Neural progenitor cell (in vitro differentiated cells): ENCODE results near the gene ARMC9.

Source experiments
- EZH2 ChIP-seq: fragments of 200-600 bp; sonication (generic); IDR thresholded peaks from 2 replicates; pipeline ENCODE4 v1.6.1; 2017; ENCODE audit warnings: antibody characterized with exemption, mild to moderate bottlenecking, moderate library complexity
- EZH2phosphoT487 ChIP-seq: fragments of 200-600 bp; sonication (generic); IDR thresholded peaks from 2 replicates; pipeline ENCODE4 v1.6.1; 2017; ENCODE audit warnings: antibody characterized with exemption
- TF ChIP-seq, protein P1 (sequence below): fragments of 200-600 bp; sonication (generic); IDR thresholded peaks from 2 replicates; pipeline ENCODE4 v1.5.1; 2017; ENCODE audit warnings: antibody characterized with exemption, mild to moderate bottlenecking

- TF ChIP-seq, protein P1, sequence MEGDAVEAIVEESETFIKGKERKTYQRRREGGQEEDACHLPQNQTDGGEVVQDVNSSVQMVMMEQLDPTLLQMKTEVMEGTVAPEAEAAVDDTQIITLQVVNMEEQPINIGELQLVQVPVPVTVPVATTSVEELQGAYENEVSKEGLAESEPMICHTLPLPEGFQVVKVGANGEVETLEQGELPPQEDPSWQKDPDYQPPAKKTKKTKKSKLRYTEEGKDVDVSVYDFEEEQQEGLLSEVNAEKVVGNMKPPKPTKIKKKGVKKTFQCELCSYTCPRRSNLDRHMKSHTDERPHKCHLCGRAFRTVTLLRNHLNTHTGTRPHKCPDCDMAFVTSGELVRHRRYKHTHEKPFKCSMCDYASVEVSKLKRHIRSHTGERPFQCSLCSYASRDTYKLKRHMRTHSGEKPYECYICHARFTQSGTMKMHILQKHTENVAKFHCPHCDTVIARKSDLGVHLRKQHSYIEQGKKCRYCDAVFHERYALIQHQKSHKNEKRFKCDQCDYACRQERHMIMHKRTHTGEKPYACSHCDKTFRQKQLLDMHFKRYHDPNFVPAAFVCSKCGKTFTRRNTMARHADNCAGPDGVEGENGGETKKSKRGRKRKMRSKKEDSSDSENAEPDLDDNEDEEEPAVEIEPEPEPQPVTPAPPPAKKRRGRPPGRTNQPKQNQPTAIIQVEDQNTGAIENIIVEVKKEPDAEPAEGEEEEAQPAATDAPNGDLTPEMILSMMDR = no peak
- TF ChIP-seq EZH2phosphoT487 (no peak), EZH2 (no peak)
These were observed 16.4 kb upstream of the ARMC9 start for GRCh38 chr2:231181860-231182512.
